Measurements from ENCODE around the gene KCTD13. TPM values are rescaled to one million over a fixed set of nuclear protein-coding genes. Genes with fewer than 3 reads are reported as not detected.
"Not testable (repeated sequence)": the region's sequence is repeated elsewhere in the genome, so short reads cannot be mapped to it uniquely, and the experiment has no call there.

KCTD13 gene
- total and polyA plus RNA-seq, 7 experiments from 2014 or later, result 8.7 to 81.1 (median 43.3) TPM

GRCh38 chr16:29962344-29962994 lies 36.4 kb upstream of the KCTD13 start:
- Histone ChIP-seq H3K36me3 (ENCODE audit: control insufficient read depth in 2 of 3, insufficient read depth in 3 of 3, low read length in 3 of 3) (peaks cover 0 to 3% (median 0%) of the 10 kb centered on the region in 3 experiments), H3K27me3 (ENCODE audit: control insufficient read depth in 2 of 2, insufficient read depth in 2 of 2, low read length in 2 of 2) (no peaks in the 10 kb centered on the region), H3K9me3 (ENCODE audit: control insufficient read depth in 2 of 3, low read length in 3 of 3) (no peaks in the 10 kb centered on the region), H3K4me1 (ENCODE audit: control insufficient read depth in 2 of 2, insufficient read depth in 2 of 2, low read length in 2 of 2) (peaks cover 10 to 17% of the 10 kb centered on the region in 2 donors), H3K4me3 (ENCODE audit: low read length) (peak overlapping the region; percentile 91), H3K27ac (ENCODE audit: low read depth, low read length) (peak overlapping the region; percentile 85)
- H3K9me3 Mint-ChIP-seq, result peaks cover 0 to 2% (median 0%) of the 10 kb centered on the region in 11 donors
- H3K36me3 Mint-ChIP-seq, result peaks cover 0 to 4% (median 0%) of the 10 kb centered on the region in 5 donors
- ChIA-PET POLR2A (interaction anchor here (0.5 to 6.6 kb wide), 10 partner anchors 12 to 165 kb away, joined by 3 to 79 read pairs (median 4); partner anchors contain the start of genes CDIPT, HIRIP3, INO80E and KCTD13), CTCF (interaction anchor here (1.0 to 1.2 kb wide), 2 partner anchors 36 to 147 kb away, joined by 3 to 5 read pairs; partner anchors contain the start of genes KCTD13 and PAGR1)
- intact Hi-C loops (cut with micrococcal nuclease), result loop anchor here (1.0 to 5.0 kb wide), 5 partner anchors 11 to 146 kb away; partner anchors contain the start of genes INO80E (in 2 of the 2), CDIPT (in 1 of the 2), HIRIP3 (in 1 of the 2) and PAGR1 (in 1 of the 2)
- peak overlapping the region; percentile 88 to 94 (median 92) for H3K4me3 Mint-ChIP-seq
- H3K27ac Mint-ChIP-seq, result peak overlapping the region; percentile 86 to 97 (median 93)
- DNase-seq, result no peak
- H3K27me3 Mint-ChIP-seq, result no peaks in the 10 kb centered on the region
- H3K4me1 Mint-ChIP-seq, result peaks cover 8 to 31% (median 23%) of the 10 kb centered on the region in 7 donors
- no peak for ATAC-seq

GRCh38 chr16:29961479-29962343 lies 35.7 kb upstream of the KCTD13 start, which contains the start of gene TMEM219:
TSS of gene TMEM219 (plus strand) at chr16:29962079. CDS start at chr16:29963144, 1,065 bp downstream.
- POLR2A ChIA-PET, result interaction anchor here (0.5 to 6.6 kb wide), 21 partner anchors 11 to 1137 kb away, joined by 3 to 79 read pairs (median 4); partner anchors contain the start of genes ALDOA, CDIPT, HIRIP3 and INO80E
- H3K4me3 ChIP-seq (ENCODE audit: low read length), result peak within 1 kb of the TSS; percentile 91
- DNase-seq (peak; percentile 90 to 99 (median 96)), ATAC-seq (peak; percentile 94)
- Mint-ChIP-seq H3K4me1 (peaks cover 8 to 31% (median 23%) of the 10 kb centered on the region in 7 donors), H3K27me3 (no peaks in the 10 kb centered on the region), H3K36me3 (peaks cover 0 to 4% (median 0%) of the 10 kb centered on the region in 5 donors), H3K9me3 (peaks cover 0 to 2% (median 0%) of the 10 kb centered on the region in 11 donors), H3K4me3 (peak within 1 kb of the TSS; percentile 88 to 94 (median 92)), H3K27ac (peak within 1 kb of the TSS; percentile 88 to 97 (median 95))
- CTCF ChIA-PET, result interaction anchor here (1.0 to 1.2 kb wide), 2 partner anchors 35 to 146 kb away, joined by 3 to 5 read pairs; partner anchors contain the start of genes KCTD13 and PAGR1
- H3K4me1 ChIP-seq (ENCODE audit: control insufficient read depth in 2 of 2, insufficient read depth in 2 of 2, low read length in 2 of 2), result peaks cover 10 to 17% of the 10 kb centered on the region in 2 donors
- H3K9me3 ChIP-seq (ENCODE audit: control insufficient read depth in 2 of 3, low read length in 3 of 3), result no peaks in the 10 kb centered on the region
- peaks cover 0 to 3% (median 0%) of the 10 kb centered on the region in 3 experiments for H3K36me3 ChIP-seq (ENCODE audit: control insufficient read depth in 2 of 3, insufficient read depth in 3 of 3, low read length in 3 of 3)
- peak within 1 kb of the TSS; percentile 85 for H3K27ac ChIP-seq (ENCODE audit: low read depth, low read length)
- no peaks in the 10 kb centered on the region for H3K27me3 ChIP-seq (ENCODE audit: control insufficient read depth in 2 of 2, insufficient read depth in 2 of 2, low read length in 2 of 2)
- intact Hi-C loops (cut with micrococcal nuclease), result loop anchor here (1.0 to 5.0 kb wide), 7 partner anchors 12 to 145 kb away; partner anchors contain the start of genes INO80E (in 2 of the 2), KCTD13 (in 2 of the 2), TAOK2 (in 2 of the 2) and ALDOA (in 1 of the 2)

GRCh38 chr16:29961127-29961478 lies 35.1 kb upstream of the KCTD13 start:
- H3K36me3 ChIP-seq (ENCODE audit: control insufficient read depth in 2 of 3, insufficient read depth in 3 of 3, low read length in 3 of 3), result peaks cover 0 to 3% (median 0%) of the 10 kb centered on the region in 3 experiments
- H3K4me3 ChIP-seq (ENCODE audit: low read length), result peak overlapping the region; percentile 91
- Mint-ChIP-seq H3K9me3 (peaks cover 0 to 2% (median 0%) of the 10 kb centered on the region in 11 donors), H3K36me3 (peaks cover 0 to 2% (median 0%) of the 10 kb centered on the region in 5 donors), H3K4me1 (peaks cover 8 to 30% (median 23%) of the 10 kb centered on the region in 7 donors), H3K27ac (peak overlapping the region; percentile 88 to 97 (median 93)), H3K4me3 (peak overlapping the region; percentile 86 to 94 (median 90)), H3K27me3 (peaks cover 0 to under 1% (median 0%) of the 10 kb centered on the region in 5 donors)
- intact Hi-C loops (cut with micrococcal nuclease), result loop anchor here (1.0 to 5.0 kb wide), 4 partner anchors 12 to 104 kb away; partner anchors contain the start of genes KCTD13 (in 2 of the 2), ALDOA (in 1 of the 2), HIRIP3 (in 1 of the 2) and INO80E (in 1 of the 2)
- H3K9me3 ChIP-seq (ENCODE audit: control insufficient read depth in 2 of 3, low read length in 3 of 3), result no peaks in the 10 kb centered on the region
- peaks cover 10 to 17% of the 10 kb centered on the region in 2 donors for H3K4me1 ChIP-seq (ENCODE audit: control insufficient read depth in 2 of 2, insufficient read depth in 2 of 2, low read length in 2 of 2)
- no peak for ATAC-seq
- H3K27ac ChIP-seq (ENCODE audit: low read depth, low read length), result peak overlapping the region; percentile 85
- no peaks in the 10 kb centered on the region for H3K27me3 ChIP-seq (ENCODE audit: control insufficient read depth in 2 of 2, insufficient read depth in 2 of 2, low read length in 2 of 2)
- POLR2A ChIA-PET, result interaction anchor here (0.6 to 6.6 kb wide), 17 partner anchors 10 to 1136 kb away, joined by 3 to 79 read pairs (median 4); partner anchors contain the start of genes ALDOA, CDIPT, HIRIP3 and INO80E
- CTCF ChIA-PET, result interaction anchor here (1.0 to 1.5 kb wide), 3 partner anchors 12 to 145 kb away, joined by 3 to 5 read pairs (median 3); partner anchors contain the start of genes KCTD13 and PAGR1
- no peak for DNase-seq

GRCh38 chr16:29959821-29960220 lies 33.8 kb upstream of the KCTD13 start:
- POLR2A ChIA-PET, result interaction anchor here (6.6 kb wide), 1 partner anchor 14 kb away, joined by 79 read pairs; the partner anchor contains the start of gene TAOK2
- not testable (repeated sequence) for H3K36me3 Mint-ChIP-seq; H3K4me3 ChIP-seq (ENCODE audit: low read length)

GRCh38 chr16:29959293-29959692 lies 33.3 kb upstream of the KCTD13 start:
- CTCF ChIA-PET, result interaction anchor here (0.6 to 1.7 kb wide), 2 partner anchors 33 to 73 kb away, joined by 4 read pairs; partner anchors contain the start of gene KCTD13

More at GRCh38 chr16:29959821-29960220, 33.8 kb upstream of the KCTD13 start:
- H3K4me3 Mint-ChIP-seq, result peak overlapping the region in 8 of 10 donors; percentile 25 to 89 (median 40)
- not testable (repeated sequence) for ATAC-seq; H3K9me3 ChIP-seq (ENCODE audit: control insufficient read depth in 2 of 3, low read length in 3 of 3); DNase-seq; H3K27me3 ChIP-seq (ENCODE audit: control insufficient read depth in 2 of 2, insufficient read depth in 2 of 2, low read length in 2 of 2); H3K27me3 Mint-ChIP-seq; H3K36me3 ChIP-seq (ENCODE audit: control insufficient read depth in 2 of 3, insufficient read depth in 3 of 3, low read length in 3 of 3); H3K27ac ChIP-seq (ENCODE audit: low read depth, low read length); H3K9me3 Mint-ChIP-seq
- CTCF ChIA-PET, result interaction anchor here (0.6 to 1.7 kb wide), 3 partner anchors 13 to 72 kb away, joined by 3 to 4 read pairs (median 4); partner anchors contain the start of gene KCTD13
- peaks cover 10 to 17% of the 10 kb centered on the region in 2 donors for H3K4me1 ChIP-seq (ENCODE audit: control insufficient read depth in 2 of 2, insufficient read depth in 2 of 2, low read length in 2 of 2)
- intact Hi-C loops (cut with micrococcal nuclease), result loop anchor here in 1 of 2 donors (2.0 to 5.0 kb wide), 2 partner anchors 37 to 105 kb away; partner anchors contain the start of genes ALDOA, HIRIP3 and INO80E
- peaks cover 8 to 28% (median 22%) of the 10 kb centered on the region in 7 donors for H3K4me1 Mint-ChIP-seq
- H3K27ac Mint-ChIP-seq, result peak overlapping the region in 5 of 9 donors; percentile 36 to 74 (median 69)

More at GRCh38 chr16:29959293-29959692, 33.3 kb upstream of the KCTD13 start:
- no peak for ATAC-seq
- POLR2A ChIA-PET, result interaction anchor here (6.6 kb wide), 1 partner anchor 15 kb away, joined by 79 read pairs; the partner anchor contains the start of gene TAOK2
- peak in 2 of 9 donors; percentile 30 to 31 for DNase-seq
- Mint-ChIP-seq H3K4me1 (peaks cover 8 to 25% (median 20%) of the 10 kb centered on the region in 7 donors), H3K27me3 (peaks cover 0 to 7% (median 0%) of the 10 kb centered on the region in 5 donors), H3K27ac (peak overlapping the region in 7 of 9 donors; percentile 25 to 88 (median 70)), H3K36me3 (no peaks in the 10 kb centered on the region), H3K4me3 (peak overlapping the region in 4 of 10 donors; percentile 48 to 89 (median 60)), H3K9me3 (peaks cover 0 to 2% (median 0%) of the 10 kb centered on the region in 11 donors)
- no peaks in the 10 kb centered on the region for H3K9me3 ChIP-seq (ENCODE audit: control insufficient read depth in 2 of 3, low read length in 3 of 3)
- H3K4me3 ChIP-seq (ENCODE audit: low read length), result no peak overlapping the region
- H3K4me1 ChIP-seq (ENCODE audit: control insufficient read depth in 2 of 2, insufficient read depth in 2 of 2, low read length in 2 of 2), result peaks cover 10 to 17% of the 10 kb centered on the region in 2 donors
- no peaks in the 10 kb centered on the region for H3K36me3 ChIP-seq (ENCODE audit: control insufficient read depth in 2 of 3, insufficient read depth in 3 of 3, low read length in 3 of 3)
- H3K27me3 ChIP-seq (ENCODE audit: control insufficient read depth in 2 of 2, insufficient read depth in 2 of 2, low read length in 2 of 2), result no peaks in the 10 kb centered on the region
- intact Hi-C loops (cut with micrococcal nuclease), result no loop called here
- H3K27ac ChIP-seq (ENCODE audit: low read depth, low read length), result no peak overlapping the region
